Chondrocyte (in vitro differentiated cells): Measurements from ENCODE around the gene USP50. TPM values are rescaled to one million over a fixed set of nuclear protein-coding genes. Genes with fewer than 3 reads are reported as not detected.
"Not testable (repeated sequence)": the region's sequence is repeated elsewhere in the genome, so short reads cannot be mapped to it uniquely, and the experiment has no call there.

Experiments used
- DNase-seq: peaks from one replicate; pipeline ENCODE4 v3.0.0; 2021; ENCODE audit warnings: mixed read lengths, low spot score
- H3K27ac Mint-ChIP-seq: one replicate; pipeline ENCODE4 v1.8.0; 2021; ENCODE audit warnings: mild to moderate bottlenecking, moderate library complexity, mixed read lengths; ENCODE audit not compliant: unreplicated experiment
- H3K27me3 Mint-ChIP-seq: 2 replicates; pipeline ENCODE4 v1.8.0; 2021; ENCODE audit warnings: low read depth, mixed read lengths
- H3K36me3 Mint-ChIP-seq: 2 replicates; pipeline ENCODE4 v1.8.0; 2021; ENCODE audit warnings: low read depth, mixed read lengths
- H3K4me1 Mint-ChIP-seq: 2 replicates; pipeline ENCODE4 v1.8.0; 2021; ENCODE audit warnings: low read depth, mild to moderate bottlenecking, mixed read lengths
- H3K4me3 Mint-ChIP-seq: one replicate; pipeline ENCODE4 v1.8.0; 2021; ENCODE audit warnings: mild to moderate bottlenecking, moderate library complexity, mixed read lengths; ENCODE audit not compliant: unreplicated experiment
- H3K9me3 Mint-ChIP-seq: 2 replicates; pipeline ENCODE4 v1.8.0; 2021; ENCODE audit warnings: low read depth, mixed read lengths
- CTCF ChIP-seq: fragments of 200-600 bp; sonication (generic); IDR thresholded peaks from 2 replicates; pipeline ENCODE4 v1.5.0; 2021; ENCODE audit warnings: antibody characterized with exemption, mild to moderate bottlenecking, moderate library complexity
- total RNA-seq: library from RNA; stranded (reverse); gene quantifications from 3 replicates; pipeline ENCODE4 v1.2.1, GENCODE V29; 2021

The USP50 gene
- total RNA-seq, 1 donor from 2014 or later: 0.35 TPM

- no peak for DNase-seq
- Mint-ChIP-seq H3K9me3 (no peaks in the 10 kb centered on the region), H3K4me3 (no peak overlapping the region), H3K27ac (no peak overlapping the region), H3K27me3 (no peaks in the 10 kb centered on the region), H3K36me3 (peaks cover 34% of the 10 kb centered on the region), H3K4me1 (no peaks in the 10 kb centered on the region)
- TF ChIP-seq CTCF: no peak
Observed at GRCh38 chr15:50496692-50497091, 49.8 kb downstream of the USP50 start.

GRCh38 chr15:50494547-50494946 is 51.9 kb downstream of the USP50 start:
- not testable (repeated sequence) for H3K4me1 Mint-ChIP-seq, H3K27me3 Mint-ChIP-seq, H3K4me3 Mint-ChIP-seq, H3K9me3 Mint-ChIP-seq, DNase-seq, H3K27ac Mint-ChIP-seq
- peaks cover 34% of the 10 kb centered on the region for H3K36me3 Mint-ChIP-seq

- Mint-ChIP-seq H3K4me3 (no peak overlapping the region), H3K36me3 (peaks cover 33% of the 10 kb centered on the region), H3K27me3 (no peaks in the 10 kb centered on the region), H3K9me3 (no peaks in the 10 kb centered on the region), H3K4me1 (no peaks in the 10 kb centered on the region), H3K27ac (no peak overlapping the region)
- DNase-seq: no peak
- TF ChIP-seq CTCF: no peak
Observed at GRCh38 chr15:50493625-50494024, 52.8 kb downstream of the USP50 start.

- TF ChIP-seq CTCF: no peak
- Mint-ChIP-seq H3K4me1 (no peaks in the 10 kb centered on the region), H3K27ac (peak overlapping the region; percentile 23), H3K4me3 (no peak overlapping the region), H3K9me3 (no peaks in the 10 kb centered on the region), H3K27me3 (no peaks in the 10 kb centered on the region), H3K36me3 (peaks cover 15% of the 10 kb centered on the region)
- no peak for DNase-seq
Observed at GRCh38 chr15:50487287-50487686, 59.2 kb downstream of the USP50 start.

GRCh38 chr15:50485389-50485788 is 61.1 kb downstream of the USP50 start:
- Mint-ChIP-seq H3K9me3 (no peaks in the 10 kb centered on the region), H3K27ac (no peak overlapping the region), H3K27me3 (no peaks in the 10 kb centered on the region), H3K4me3 (no peak overlapping the region), H3K4me1 (no peaks in the 10 kb centered on the region), H3K36me3 (peaks cover 24% of the 10 kb centered on the region)
- no peak for TF ChIP-seq CTCF
- DNase-seq: no peak

GRCh38 chr15:50484781-50485180 is 61.7 kb downstream of the USP50 start:
- DNase-seq: no peak
- peaks cover 22% of the 10 kb centered on the region for H3K36me3 Mint-ChIP-seq
- no peak for TF ChIP-seq CTCF
- no peak overlapping the region for H3K4me3 Mint-ChIP-seq
- no peak overlapping the region for H3K27ac Mint-ChIP-seq
- H3K27me3 Mint-ChIP-seq: no peaks in the 10 kb centered on the region
- H3K9me3 Mint-ChIP-seq: no peaks in the 10 kb centered on the region
- no peaks in the 10 kb centered on the region for H3K4me1 Mint-ChIP-seq
